Umbilical cord (tissue), 2 donors: Measurements from ENCODE around the gene TAL1. TPM values are rescaled to one million over a fixed set of nuclear protein-coding genes. Genes with fewer than 3 reads are reported as not detected.

Experiments
- DNase-seq: peaks from one replicate; pipeline ENCODE4 v3.0.0-alpha.2; 2015; ENCODE audit warnings: low spot score
- total RNA-seq: library from RNA; depleted of rRNA; stranded (reverse); fragments of >200 nt; gene quantifications from one replicate; pipeline ENCODE4 v1.2.3, GENCODE V29; 2014; ENCODE audit warnings: low replicate concordance; ENCODE audit not compliant: insufficient read depth

Gene TAL1
- total RNA-seq, 1 donor from 2014 or later: 3.1 TPM

DNA sequence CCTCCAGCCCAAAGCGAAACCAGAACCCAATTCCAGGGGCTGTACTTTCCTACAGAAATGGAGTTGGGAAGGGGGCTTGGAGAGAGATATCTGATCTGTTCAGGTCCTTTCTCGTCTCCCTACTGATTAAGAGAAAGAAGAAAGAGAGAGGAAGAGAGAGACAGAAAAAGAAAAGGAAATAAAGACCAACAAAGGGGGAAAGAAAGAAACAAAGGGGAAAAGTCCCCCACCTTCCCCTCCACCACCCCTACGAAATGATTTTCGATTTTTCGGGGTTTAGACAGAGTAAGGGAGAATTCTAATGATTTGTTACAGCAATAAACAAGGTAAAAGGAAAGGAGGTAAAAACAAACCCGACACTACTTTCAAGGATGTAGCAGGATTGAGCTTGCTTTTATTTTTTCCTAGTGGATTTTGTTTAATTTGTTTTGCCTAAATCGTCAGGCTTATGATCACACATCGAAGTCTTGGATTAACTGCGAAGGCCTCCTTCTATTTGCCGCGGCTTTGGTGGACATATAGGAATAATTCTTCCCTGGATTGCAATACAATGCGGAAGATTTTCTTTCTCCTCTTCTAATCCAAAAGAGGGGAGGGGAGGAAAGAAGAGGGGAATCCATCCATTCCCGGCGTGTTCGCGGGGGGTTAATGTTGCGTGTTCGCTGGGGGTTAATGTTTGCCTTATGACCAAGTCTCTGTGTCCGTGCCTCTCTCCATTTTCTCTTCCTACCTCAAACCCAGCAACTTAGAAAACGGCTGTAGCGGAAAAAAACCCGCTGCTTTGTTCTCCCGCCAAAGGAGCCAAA is 1.9 kb downstream of the TAL1 start:
- no peak for DNase-seq

DNA sequence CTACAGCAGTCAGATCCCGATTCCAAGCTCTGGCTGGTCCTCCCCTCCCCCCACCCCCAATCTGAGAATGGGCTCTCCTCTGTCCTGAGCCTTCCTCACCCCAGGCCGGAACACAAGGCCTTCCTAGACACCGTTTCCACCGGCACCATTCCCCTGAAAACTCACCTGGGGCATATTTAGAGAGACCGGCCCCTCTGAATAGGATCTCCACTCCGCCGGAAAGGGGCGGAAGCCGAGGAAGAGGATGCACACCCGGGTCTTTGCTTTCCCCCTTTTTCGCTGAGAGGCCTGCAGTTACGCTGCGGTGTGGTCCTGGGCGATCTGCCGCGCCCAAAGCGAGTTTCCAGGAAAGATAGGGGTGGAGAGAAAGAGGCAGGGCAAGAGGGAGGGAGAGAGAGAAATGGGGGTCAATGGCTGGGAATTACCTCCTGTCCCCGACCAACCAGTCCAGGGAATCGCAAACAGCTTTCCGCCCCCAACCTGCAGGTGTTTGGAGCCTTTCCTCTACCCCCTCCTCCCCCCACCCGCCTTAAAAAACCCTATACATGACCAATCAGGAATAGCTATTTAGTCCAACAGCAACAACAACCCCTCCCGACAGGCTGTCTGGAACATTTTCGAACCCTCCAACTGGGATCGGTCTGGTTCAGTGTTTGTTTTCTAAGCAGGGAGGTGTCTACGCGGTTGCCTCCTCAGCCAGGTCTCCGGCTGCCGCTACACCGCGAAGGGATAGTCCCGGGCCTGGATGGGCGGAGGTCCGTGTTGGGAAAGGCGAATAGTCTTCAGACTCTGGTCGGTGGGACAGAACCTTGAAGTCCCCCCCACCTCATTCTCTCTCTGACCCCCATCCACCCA is 2.8 kb downstream of the TAL1 start:
- DNase-seq: no peak

- no peak for DNase-seq
These were observed 3.4 kb downstream of the TAL1 start for GRCh38 chr1:47228644-47229030.

GRCh38 chr1:47227341-47228232 is 4.4 kb downstream of the TAL1 start:
- DNase-seq: no peak

- DNase-seq: no peak
These were observed 5.2 kb downstream of the TAL1 start for GRCh38 chr1:47226839-47227215.

DNA sequence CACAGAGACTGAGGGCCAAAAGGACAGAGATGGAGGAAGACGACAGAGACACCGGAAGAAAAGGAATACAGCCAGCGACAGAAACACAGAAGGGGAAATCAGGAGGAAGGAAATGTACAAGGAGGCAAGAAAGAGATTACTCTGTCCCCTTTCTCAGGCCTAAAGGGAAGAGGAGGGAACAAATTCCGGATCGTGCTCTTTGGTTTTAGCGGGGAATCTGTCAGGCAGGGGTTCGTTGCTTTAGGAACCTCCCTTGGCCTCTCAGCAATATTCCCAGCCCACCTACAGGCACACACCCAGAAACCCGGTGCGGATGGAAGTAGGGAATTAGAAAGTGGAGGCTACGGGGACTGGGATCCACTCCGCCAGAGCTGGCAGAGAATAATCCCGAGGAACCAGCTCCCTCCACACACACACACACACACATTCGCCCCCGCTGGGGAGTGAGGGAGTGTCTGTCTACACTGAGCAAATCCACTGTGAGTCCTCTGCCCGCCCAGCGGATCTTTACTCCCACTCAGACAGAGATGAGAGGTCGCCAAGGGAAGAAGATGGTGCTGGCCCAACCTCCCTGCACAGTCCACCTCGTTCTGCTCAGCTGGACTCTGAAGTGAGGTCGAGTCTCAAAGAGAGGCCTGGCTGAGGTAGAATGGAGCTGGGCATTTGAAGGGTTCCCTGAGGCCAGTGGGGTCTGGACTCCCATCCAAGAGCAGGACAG is 5.7 kb downstream of the TAL1 start:
- no peak for DNase-seq

GRCh38 chr1:47225430-47226100 is 6.5 kb downstream of the TAL1 start:
- DNase-seq: no peak

DNA sequence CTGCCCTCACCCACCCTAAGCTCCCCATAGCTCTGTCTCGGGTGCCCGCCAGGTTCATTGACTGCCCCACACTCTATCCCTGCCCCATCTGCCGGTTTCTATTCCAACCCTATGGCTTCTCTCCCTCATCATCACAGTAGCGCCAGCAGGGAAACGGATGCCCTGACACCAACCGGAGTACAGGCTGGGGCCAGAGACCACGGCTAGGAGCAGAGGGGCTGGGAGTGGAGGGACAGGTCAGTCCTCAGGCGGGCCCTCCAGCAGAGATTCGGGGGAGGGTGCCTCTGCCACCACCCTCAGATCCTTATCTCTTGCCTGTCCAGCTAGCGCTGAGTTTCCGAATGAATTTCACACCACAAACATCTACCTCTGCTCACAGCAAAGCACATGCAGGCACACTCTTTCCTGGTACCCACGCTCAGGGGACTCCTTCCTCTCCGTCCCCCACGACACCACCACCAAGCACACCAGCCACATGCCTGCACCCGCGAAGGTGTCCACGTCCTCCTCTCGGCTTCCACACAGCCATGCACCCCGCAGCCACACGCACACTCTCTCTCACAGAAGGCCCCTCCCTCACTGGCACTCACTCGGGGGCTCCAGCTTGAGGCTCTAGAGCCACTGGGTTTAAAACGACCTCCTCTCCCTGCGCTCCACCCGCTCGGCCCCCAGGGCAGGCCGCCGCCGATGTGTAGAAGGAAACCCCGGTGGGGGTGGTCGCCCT is 7.2 kb downstream of the TAL1 start:
- no peak for DNase-seq

DNA sequence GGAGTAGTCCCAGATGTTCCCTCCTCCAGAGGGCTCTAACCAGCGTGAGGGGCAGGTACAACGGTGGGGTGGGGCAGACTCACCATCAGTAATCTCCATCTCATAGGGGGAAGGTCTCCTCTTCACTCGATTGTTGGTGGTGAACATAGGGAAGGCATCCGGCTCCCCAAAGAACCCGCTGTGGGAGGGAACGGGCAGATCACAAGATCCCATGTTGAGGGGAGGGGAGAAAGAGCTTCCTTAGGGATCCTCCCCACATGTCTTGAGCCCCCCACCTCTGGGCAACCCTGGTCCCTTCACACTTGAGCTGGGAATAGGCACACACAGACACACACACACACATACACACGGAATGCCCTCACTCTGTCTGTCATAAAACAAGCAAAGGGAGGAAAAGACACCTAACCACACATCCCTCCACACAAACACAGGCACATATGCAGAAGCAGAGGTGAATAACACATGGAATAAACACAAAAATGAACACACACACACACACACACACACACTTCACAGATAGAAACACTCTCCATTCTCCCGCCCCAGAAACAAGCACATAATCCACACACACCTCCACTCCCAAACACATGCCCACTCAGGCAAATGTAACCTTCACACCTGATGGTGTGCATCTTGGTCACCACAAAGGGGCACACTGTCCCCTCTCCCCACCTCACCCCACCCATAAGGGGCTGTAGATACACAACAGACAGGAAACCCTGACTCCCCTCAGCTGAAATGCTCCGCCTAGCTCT is 7.9 kb downstream of the TAL1 start:
- no peak for DNase-seq

- DNase-seq: no peak
These were observed 8.7 kb downstream of the TAL1 start for GRCh38 chr1:47223174-47223920.

- DNase-seq: no peak
These were observed 9.5 kb downstream of the TAL1 start for GRCh38 chr1:47222476-47222875.

- no peak for DNase-seq
These were observed 12.3 kb downstream of the TAL1 start for GRCh38 chr1:47219590-47220220.

- no peak for DNase-seq
These were observed 13.0 kb downstream of the TAL1 start for GRCh38 chr1:47219001-47219400.

GRCh38 chr1:47216278-47217059 is 15.6 kb downstream of the TAL1 start:
- DNase-seq: no peak

- no peak for DNase-seq
These were observed 16.3 kb downstream of the TAL1 start for GRCh38 chr1:47215713-47216112.

DNA sequence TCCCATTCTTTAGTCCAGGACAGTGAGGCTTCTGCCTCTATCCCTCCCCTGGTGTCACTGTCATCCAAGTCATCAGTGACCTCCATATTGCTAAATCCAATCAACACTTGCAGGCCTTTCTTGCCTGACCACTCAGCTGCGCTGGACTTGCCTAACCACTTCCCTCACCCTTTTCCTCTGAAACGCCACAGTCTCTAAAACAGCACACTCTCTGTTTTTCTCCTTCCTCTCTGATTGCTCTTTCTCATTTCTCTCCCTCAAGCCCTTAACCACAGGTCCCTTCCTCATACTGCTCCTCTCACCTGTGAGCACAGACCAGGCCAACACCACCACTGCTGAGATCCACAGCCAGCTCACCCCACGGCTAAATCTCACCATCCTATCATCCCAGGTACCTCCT is 17.5 kb downstream of the TAL1 start:
- DNase-seq: no peak
